Measurements from ENCODE around the gene CEP85L.
A peak's percentile ranks its signal among the peaks of the same experiment; 100 is the strongest.

The CEP85L gene

DNA sequence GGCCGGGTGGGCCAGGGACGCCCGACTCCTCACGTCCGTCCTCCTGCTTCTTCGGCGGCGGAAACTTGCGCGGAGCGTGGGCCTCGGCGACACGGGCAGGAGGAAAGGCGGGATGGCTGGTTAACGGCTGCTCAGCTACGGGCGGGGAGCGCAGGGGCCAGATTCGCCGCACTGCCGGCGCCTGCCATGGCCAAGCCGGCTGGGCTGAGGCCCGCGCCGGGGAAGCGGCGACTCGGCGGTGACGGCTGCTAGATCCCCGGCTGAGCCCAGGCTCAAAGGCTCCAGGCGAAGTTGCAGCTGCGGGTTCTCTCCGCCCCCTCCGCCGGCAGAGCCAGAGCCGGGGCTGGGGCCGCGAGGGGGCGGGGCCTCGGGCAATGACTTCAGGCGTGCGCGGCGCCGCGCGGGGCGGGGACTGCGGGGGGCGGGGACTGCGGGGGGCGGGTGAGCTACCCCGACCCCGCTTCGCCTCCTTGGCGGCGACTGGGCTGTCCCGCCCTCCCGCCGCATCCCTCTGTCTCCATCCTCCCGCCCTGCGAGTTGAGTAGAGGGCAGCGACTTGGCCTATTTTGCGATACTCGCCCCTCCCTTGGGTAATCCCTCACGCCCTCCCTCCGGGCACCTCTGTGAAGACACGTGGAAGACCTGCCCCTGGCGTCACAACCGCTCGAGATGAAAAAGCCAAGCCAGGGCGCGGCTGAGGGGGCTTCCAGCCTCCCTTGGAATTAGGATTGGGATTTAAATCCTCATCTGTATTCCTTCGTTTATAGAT, at the start of gene CEP85L:
Gene CEP85L, minus strand, starts transcription at position 310 of the 769 bp plus-strand sequence. CDS start 322 bp downstream, outside the sequence.
- FAIRE-seq: no peak

DNA sequence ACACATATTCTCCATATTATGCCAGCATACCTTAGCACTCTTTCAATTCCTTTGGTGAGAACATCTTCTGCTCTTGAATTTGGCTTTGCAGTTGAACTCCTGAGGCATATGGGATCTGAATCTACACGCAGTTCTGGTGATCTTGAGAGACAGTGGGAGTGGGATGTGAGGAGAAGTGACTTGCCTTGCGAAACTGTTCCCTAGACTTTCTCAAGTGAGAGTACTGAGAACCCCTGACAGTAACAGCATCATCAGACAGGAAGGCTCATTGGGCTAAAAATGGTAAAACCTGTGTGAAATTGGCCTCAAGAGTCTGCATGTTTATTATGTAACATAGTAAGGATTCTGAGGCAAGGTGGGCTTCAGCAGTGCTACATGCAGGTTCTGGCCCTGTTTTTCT, 49.1 kb upstream of the CEP85L start:
- no peak for FAIRE-seq

- FAIRE-seq: no peak
These were observed 46.2 kb upstream of the CEP85L start for GRCh38 chr6:118697554-118697953.

DNA sequence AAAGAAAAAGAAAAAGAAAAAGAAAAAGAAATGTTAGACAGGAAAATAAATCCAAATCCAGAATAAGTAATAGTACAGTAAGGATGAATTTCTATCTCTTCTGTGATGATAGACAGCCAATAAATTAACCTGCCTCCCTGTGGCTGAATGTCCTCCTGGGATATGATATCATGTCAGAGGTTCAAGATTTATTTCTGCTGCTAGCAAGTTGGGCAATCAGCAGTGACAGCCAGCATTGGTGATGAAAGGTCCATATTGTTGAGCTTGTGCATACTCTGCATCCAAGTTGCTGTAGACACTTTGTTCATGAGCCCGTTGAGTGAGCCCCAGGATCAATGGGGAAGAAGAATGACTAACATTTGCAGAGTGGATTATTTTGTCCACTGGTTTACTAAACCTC, 44.9 kb upstream of the CEP85L start:
- no peak for FAIRE-seq

GRCh38 chr6:118693562-118693961, 42.2 kb upstream of the CEP85L start:
- no peak for FAIRE-seq

DNA sequence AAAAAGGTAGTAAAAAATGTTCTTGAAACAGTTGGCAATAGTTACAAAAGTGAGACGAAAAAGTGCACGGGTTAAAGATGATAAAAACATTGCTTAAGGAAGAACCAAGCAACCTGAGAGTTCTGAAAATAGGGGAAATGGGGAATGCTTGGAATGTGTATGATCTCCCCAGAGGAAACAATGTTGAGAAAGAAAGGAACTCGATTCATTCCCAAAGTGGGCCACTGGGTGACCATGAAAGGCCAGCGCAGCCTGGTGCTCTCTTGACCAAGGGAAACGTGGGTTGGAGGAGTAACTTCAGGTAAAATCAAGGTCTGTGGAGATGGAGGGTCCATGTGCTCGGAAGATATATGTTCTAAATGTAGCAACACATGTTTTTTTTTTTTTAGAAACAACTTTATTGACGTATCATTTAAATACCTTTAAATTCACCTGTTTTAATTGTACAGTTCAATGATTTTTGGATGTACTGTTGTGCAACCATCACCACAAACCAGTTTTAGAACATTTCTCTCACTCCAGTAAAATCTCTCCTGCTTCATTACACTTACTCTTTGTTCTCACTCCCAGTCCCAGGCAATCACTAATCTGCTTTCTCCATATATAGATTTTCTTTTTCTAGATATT, 34.5 kb upstream of the CEP85L start:
- no peak for FAIRE-seq

DNA sequence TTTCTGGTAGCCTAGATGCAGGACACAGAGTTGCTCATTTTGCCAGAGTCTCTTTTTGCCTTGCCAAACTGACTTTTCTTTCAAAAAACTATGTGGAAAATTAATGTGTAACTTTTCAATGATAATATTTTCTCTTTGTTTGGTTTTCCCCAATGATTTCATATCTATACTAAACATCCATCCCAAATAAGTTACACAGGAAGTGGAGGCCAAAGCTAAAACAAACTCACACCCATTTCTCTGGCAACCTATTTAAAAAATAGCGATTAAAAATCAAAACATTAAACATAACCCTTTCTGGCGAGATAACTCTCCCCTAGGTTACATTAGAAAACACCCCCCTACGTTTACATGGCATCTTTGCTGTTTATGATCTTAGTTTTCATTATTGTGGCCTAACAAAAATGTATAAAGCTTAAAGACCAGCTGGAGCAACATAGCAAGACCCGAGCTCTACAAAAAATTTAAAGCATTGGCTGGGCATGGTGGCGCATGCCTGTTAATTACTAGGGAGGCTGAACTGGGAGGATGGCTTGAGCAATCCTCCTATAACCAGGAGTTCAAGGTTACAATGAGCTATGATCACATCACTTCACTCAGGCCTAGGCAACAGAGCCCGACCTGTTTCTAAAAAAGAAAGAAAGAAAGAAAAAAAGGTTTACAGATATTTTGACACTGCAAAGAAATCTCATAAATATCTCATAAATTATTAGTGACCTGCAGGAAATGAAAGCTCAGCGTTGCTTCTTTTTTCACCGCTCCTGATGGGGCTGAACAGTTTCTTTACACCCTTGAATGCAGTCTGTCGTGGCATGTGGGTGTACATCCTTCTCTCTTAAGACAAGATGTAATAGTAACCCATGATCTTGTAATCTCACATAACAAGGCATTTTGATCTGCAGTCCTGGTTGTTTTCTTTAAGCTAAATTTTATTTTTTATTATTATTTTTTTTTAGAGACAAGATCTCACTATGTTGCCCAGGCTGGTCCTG, 32.8 kb upstream of the CEP85L start:
- no peak for FAIRE-seq

GRCh38 chr6:118680452-118681095, 29.2 kb upstream of the CEP85L start:
- no peak for FAIRE-seq

DNA sequence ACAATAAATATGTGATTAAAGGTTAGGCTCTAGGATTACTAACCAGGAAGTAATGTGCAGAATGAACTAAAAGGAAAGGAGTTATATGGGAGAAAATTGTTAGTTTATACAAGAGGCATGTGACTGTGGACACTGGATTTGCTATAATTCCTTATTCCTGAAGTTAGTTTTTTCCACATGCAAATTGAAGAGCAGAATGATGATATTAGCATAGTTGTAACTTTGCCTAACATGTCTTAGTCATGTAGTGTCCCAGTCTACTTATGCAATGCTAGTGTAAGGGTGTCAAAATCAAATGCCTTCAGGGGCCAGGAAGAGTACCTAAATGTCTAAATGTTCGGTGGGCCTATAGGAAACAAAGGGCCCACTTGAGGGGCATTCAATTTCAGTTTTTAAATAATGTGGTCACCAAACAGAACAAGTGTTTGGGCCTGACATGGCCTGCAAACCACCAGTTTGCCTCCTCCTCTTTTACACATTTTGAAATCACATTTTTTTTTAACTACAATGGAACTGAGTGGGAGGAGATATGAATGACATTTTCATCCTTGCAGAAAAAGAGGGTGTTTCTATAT, 28.0 kb upstream of the CEP85L start:
- no peak for FAIRE-seq

- no peak for FAIRE-seq
These were observed 27.5 kb upstream of the CEP85L start for GRCh38 chr6:118678866-118679265.

DNA sequence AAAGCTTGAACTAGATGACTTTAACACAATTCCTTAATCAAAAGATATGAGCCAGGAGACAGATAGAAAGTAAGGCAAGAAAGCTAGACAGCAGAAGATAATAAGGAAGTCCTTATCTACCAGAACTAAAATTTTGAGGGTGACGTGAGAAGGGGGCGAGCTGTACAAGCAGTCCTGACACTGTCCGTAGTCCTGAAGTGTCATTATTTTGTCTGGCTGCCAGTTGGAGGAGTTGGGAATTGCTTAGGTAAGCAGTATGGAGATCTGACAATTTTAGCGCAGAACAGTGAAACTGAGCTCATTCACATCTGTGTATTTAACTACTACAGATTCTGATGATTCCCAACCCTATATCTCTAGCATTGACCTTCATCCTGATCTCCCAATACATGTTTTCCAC, 25.8 kb upstream of the CEP85L start:
- FAIRE-seq: no peak

- FAIRE-seq: no peak
These were observed 23.8 kb upstream of the CEP85L start for GRCh38 chr6:118675225-118675624.

- no peak for FAIRE-seq
These were observed 23.4 kb upstream of the CEP85L start for GRCh38 chr6:118674772-118675171.

- FAIRE-seq: no peak
These were observed 21.3 kb upstream of the CEP85L start for GRCh38 chr6:118672678-118673077.

DNA sequence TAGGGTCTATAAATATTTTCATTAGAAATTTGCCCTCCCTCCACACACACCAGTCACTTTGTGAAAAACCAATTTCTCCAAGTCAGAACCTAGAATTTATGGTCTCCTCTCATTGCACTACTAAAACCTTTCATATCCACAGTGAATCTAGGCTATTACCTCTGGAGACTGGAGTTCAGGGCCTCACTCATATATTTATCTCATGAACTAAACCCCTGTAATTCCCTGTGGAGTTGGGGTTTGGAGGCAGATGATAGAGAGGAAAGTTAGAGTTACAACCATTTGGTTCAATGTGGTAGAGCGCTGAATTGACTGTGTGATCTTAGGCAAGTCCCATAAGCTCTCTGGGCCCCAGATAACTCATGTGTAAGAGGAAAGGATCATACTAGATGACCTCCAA, 18.2 kb upstream of the CEP85L start:
- FAIRE-seq: no peak

GRCh38 chr6:118668761-118669385, 17.5 kb upstream of the CEP85L start:
- no peak for FAIRE-seq

GRCh38 chr6:118667988-118668387, 16.6 kb upstream of the CEP85L start:
- no peak for FAIRE-seq

GRCh38 chr6:118665011-118665410, 13.6 kb upstream of the CEP85L start:
- no peak for FAIRE-seq

GRCh38 chr6:118663993-118664985, 12.9 kb upstream of the CEP85L start:
- peak; percentile 53 for FAIRE-seq

GRCh38 chr6:118661831-118662230, 10.4 kb upstream of the CEP85L start:
- no peak for FAIRE-seq

GRCh38 chr6:118660218-118660569, 8.8 kb upstream of the CEP85L start:
- no peak for FAIRE-seq

Measured in islet of Langerhans (tissue), 1 donor.